ENCODE data around the gene KIAA1328. TPM values are rescaled to one million over a fixed set of nuclear protein-coding genes. Genes with fewer than 3 reads are reported as not detected.

Gene KIAA1328
- total RNA-seq, 1 experiment from 2014 or later = 6.2 TPM

DNA sequence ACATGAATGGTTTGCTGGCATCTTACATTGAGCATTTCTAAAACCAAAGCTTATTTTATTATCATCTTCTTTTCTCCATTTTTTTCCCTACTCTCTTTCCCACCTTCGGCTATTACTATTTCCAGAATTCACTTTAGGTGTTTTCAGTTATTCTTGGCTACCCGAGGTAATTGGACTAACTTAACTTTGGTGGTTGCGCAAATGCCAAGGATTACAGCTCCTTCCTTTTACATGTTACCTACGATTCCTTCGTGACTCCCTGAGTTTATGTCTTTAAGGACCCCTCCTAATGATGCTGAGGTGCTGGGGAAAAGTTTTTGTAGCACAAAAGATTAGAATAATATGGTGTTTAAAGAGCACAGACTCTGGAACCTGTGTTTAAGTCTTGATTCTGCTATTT lies 14.3 kb downstream of the KIAA1328 start:
- BruUV-seq (replicated peaks) = no TSS peak
- ATAC-seq (no peak), DNase-seq (ENCODE audit: low read depth, low spot score) (no peak)
- Histone ChIP-seq H3K4me1 (ENCODE audit: control insufficient read depth, insufficient read depth, low read length) (no peaks in the 10 kb centered on the region), H3K9me3 (ENCODE audit: control insufficient read depth, insufficient read depth, low read depth, low read length) (no peaks in the 10 kb centered on the region), H3K36me3 (ENCODE audit: control insufficient read depth, insufficient read depth, low read length) (no peaks in the 10 kb centered on the region; the same call in 1 of the 2 replicates), H3K27me3 (ENCODE audit: control insufficient read depth, insufficient read depth, low read length) (no peaks in the 10 kb centered on the region), H3K4me3 (ENCODE audit: low read depth in 2 of 2, low read length in 2 of 2) (no peak overlapping the region), H3K27ac (ENCODE audit: low read length) (no peak overlapping the region)
- TF ChIP-seq CTCF (IDR thresholded peaks at IDR 0.05) (no peak), SIN3A (IDR thresholded peaks at IDR 0.05; ENCODE audit: borderline replicate concordance, insufficient read depth, low read depth, low read length) (no peak), REST (IDR thresholded peaks at IDR 0.05; ENCODE audit: insufficient read depth in 1 of 2, low read depth in 2 of 2, low read length in 1 of 2) (no peak), POLR2AphosphoS5 (IDR thresholded peaks at IDR 0.05; ENCODE audit: low read depth, low read length) (no peak), TCF7L2 (IDR thresholded peaks at IDR 0.05; ENCODE audit: low read depth, low read length) (no peak)
- intact Hi-C loops (cut with micrococcal nuclease; ENCODE audit: unreplicated experiment) (no loop called here), in situ Hi-C loops (cut with HindIII; ENCODE audit: low pct_unique_long_range_greater_than_20kb, low sequenced_read_pairs) (no loop called here)
- CTCF ChIA-PET = no interaction called here
- POLR2A ChIA-PET = no interaction called here

DNA sequence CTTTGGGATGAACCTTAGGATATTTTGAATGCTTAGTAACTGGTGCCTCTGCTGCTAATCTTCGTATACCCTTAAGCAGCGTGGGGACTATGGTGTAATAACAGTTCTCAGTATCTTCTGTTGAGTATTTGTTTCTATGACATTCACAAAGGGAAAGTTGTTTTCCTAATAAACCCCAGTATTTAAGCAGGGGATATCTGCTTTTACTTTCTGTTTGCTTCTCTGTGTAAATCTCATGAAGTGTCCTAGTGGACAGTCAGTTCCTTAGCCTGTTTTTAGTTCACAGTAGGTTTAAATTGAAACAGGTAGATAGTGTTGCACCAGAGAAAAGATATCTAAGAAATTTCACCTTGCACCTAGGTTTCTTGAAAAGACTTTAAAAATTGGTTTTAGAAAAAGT lies 14.9 kb downstream of the KIAA1328 start:
- Histone ChIP-seq H3K27me3 (ENCODE audit: control insufficient read depth, insufficient read depth, low read length) (no peaks in the 10 kb centered on the region), H3K9me3 (ENCODE audit: control insufficient read depth, insufficient read depth, low read depth, low read length) (no peaks in the 10 kb centered on the region), H3K4me1 (ENCODE audit: control insufficient read depth, insufficient read depth, low read length) (no peaks in the 10 kb centered on the region), H3K4me3 (ENCODE audit: low read depth in 2 of 2, low read length in 2 of 2) (no peak overlapping the region), H3K27ac (ENCODE audit: low read length) (no peak overlapping the region), H3K36me3 (ENCODE audit: control insufficient read depth, insufficient read depth, low read length) (no peaks in the 10 kb centered on the region; the same call in 1 of the 2 replicates)
- CTCF ChIA-PET = no interaction called here
- BruUV-seq (replicated peaks) = no TSS peak
- in situ Hi-C loops (cut with HindIII; ENCODE audit: low pct_unique_long_range_greater_than_20kb, low sequenced_read_pairs) = no loop called here
- no peak for TF ChIP-seq CTCF (IDR thresholded peaks at IDR 0.05)
- TF ChIP-seq POLR2AphosphoS5 (IDR thresholded peaks at IDR 0.05; ENCODE audit: low read depth, low read length) = no peak
- no peak for TF ChIP-seq REST (IDR thresholded peaks at IDR 0.05; ENCODE audit: insufficient read depth in 1 of 2, low read depth in 2 of 2, low read length in 1 of 2)
- no peak for TF ChIP-seq SIN3A (IDR thresholded peaks at IDR 0.05; ENCODE audit: borderline replicate concordance, insufficient read depth, low read depth, low read length)
- TF ChIP-seq TCF7L2 (IDR thresholded peaks at IDR 0.05; ENCODE audit: low read depth, low read length) = no peak
- DNase-seq (ENCODE audit: low read depth, low spot score) (no peak), ATAC-seq (no peak)
- POLR2A ChIA-PET = no interaction called here
- intact Hi-C loops (cut with micrococcal nuclease; ENCODE audit: unreplicated experiment) = no loop called here
